Endothelial cell of umbilical vein (primary cell): Measurements from ENCODE around the gene ZBTB9.

ENCODE experiments used
- CTCF ChIP-seq, 2 donors: IDR thresholded peaks; 1 replicate in 1 of 2; 2 replicates in 1 of 2; pipeline ENCODE4 v1.5.1; 2011; ENCODE audit warnings: low read length in 2 of 2, mild to moderate bottlenecking in 2 of 2, moderate library complexity in 2 of 2, control low read depth in 1 of 2, inconsistent platforms in 1 of 2, low read depth in 1 of 2; ENCODE audit not compliant: insufficient read depth in 1 of 2; ENCODE audit errors: extremely low read depth in 1 of 2
- EZH2 ChIP-seq: IDR thresholded peaks from 2 replicates; pipeline ENCODE4 v1.6.1; 2012; ENCODE audit warnings: borderline replicate concordance, low read depth, mild to moderate bottlenecking, moderate library complexity, low read length, inconsistent platforms; ENCODE audit not compliant: severe bottlenecking
- FOS ChIP-seq: IDR thresholded peaks from 2 replicates; pipeline ENCODE4 v1.6.1; 2011; ENCODE audit warnings: mild to moderate bottlenecking, low read length, moderate library complexity, borderline replicate concordance; ENCODE audit not compliant: insufficient read depth
- GATA2 ChIP-seq: IDR thresholded peaks from 2 replicates; pipeline ENCODE4 v1.7.0; 2011; ENCODE audit warnings: low read depth, mild to moderate bottlenecking, moderate library complexity, mixed read lengths, low read length; ENCODE audit not compliant: insufficient read length, insufficient read depth
- JUN ChIP-seq: IDR thresholded peaks from 2 replicates; pipeline ENCODE4 v1.6.1; 2011; ENCODE audit warnings: borderline replicate concordance, low read depth; ENCODE audit not compliant: insufficient read length, insufficient read depth
- POLR2A ChIP-seq: IDR thresholded peaks from 2 replicates; pipeline ENCODE4 v1.6.1; 2012; ENCODE audit warnings: low read depth, mild to moderate bottlenecking, control low read depth, low read length
- POLR2AphosphoS5 ChIP-seq: IDR thresholded peaks from 2 replicates; pipeline ENCODE4 v1.6.1; 2012; ENCODE audit warnings: low read depth, mild to moderate bottlenecking, control low read depth, low read length, moderate library complexity; ENCODE audit not compliant: insufficient read depth
- TF ChIP-seq, protein P1 (sequence below): IDR thresholded peaks from 2 replicates; pipeline ENCODE4 v1.6.1; 2011; ENCODE audit not compliant: insufficient read depth, insufficient read length

- TF ChIP-seq, protein P1, sequence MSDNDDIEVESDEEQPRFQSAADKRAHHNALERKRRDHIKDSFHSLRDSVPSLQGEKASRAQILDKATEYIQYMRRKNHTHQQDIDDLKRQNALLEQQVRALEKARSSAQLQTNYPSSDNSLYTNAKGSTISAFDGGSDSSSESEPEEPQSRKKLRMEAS = no peak
- no peak for TF ChIP-seq CTCF (IDR thresholded peaks at IDR 0.05; ENCODE audit: extremely low read depth in 1 of 2, insufficient read depth in 1 of 2, low read depth in 1 of 2, low read length in 2 of 2)
- TF ChIP-seq EZH2 = no peak
- TF ChIP-seq POLR2AphosphoS5 = no peak
- no peak for TF ChIP-seq POLR2A
- no peak for TF ChIP-seq FOS
- TF ChIP-seq GATA2 = no peak
- no peak for TF ChIP-seq JUN
Measured at GRCh38 chr6:33433544-33434191, 20.7 kb upstream of the ZBTB9 start.
